HUDEP-2 (cell line): ENCODE measurements around the gene DNAJB4.
"Not testable (repeated sequence)": the region's sequence is repeated elsewhere in the genome, so short reads cannot be mapped to it uniquely, and the experiment has no call there.

ENCODE experiments used
- DNase-seq, 76 experiments: peaks; one replicate each; lab custom pipeline; 2025; ENCODE audit not compliant: unreplicated experiment in 76 of 76; lab: John Stamatoyannopoulos, UW

DNAJB4 gene

DNA sequence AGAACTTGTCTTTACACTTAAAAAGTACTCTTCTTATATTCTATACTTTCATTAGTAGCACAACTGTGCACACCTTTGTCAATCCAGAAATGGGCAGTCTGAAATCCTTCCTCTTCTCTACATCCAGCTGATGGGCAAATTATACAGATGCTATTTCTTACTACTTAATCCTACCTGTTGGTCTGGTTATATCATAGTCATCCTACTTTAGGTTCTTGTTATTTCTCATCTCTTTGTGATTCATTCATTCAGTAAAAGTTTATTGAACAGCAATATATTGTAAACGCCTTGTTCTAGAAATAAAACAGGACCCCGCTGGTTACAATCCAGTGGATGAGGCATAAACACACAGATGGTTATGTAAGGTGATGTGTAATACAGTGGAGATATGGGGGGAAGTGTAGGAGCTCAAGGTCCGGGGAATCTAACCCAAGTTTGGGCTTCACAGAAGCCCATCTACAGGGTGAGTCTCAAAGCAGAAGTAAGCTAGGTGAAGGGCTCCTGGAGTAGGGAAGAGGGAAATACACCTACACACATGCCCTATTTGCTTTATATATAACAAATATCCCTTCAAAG is 14.0 kb upstream of the DNAJB4 start:
- DNase-seq = no peak

DNA sequence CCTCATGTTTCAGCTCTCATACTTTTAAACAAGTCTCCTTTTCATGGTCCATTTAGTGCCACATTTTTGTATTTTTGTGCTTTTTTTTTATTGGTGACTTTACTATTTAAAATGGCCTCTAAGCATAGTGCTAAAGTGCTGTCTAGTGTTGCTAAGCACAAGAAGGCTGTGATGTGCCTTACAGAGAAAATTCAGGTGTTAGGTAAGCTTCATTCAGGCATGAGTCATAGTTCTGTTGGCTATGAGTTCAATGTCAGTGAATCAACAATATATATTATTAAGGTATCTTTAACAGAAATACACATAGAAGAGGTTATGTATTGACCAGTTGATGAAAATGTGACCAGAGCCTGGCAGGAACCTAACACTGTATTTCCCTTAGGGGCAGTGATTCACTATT is 13.1 kb upstream of the DNAJB4 start:
- DNase-seq = no peak

DNA sequence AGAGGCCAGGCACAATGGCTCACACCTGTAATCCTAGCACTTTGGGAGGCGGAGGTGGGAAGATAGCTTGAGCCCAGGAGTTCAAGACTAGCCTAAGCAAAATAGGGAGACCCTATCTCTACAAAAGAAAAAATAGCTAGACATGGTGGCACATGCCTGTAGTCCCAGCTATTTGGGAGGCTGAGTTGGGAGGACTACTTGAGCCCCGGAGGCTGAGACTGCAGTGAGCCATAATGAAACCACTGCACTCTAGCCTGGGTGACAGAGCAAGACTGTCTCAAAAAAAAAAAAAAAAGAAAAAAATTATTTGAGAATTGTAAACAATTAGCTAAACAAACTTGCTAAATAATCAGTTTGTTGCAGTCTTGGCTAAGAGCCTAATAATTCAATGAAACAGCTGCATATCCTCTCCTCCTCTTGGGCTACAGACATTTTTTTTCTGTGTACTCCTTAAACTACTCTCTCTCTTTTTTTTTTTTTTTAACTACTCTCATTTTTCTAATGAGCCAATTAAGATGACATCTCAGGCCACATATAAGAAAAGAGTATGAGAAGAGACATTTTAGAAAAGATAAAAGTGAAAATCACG is 10.5 kb upstream of the DNAJB4 start:
- no peak for DNase-seq

DNA sequence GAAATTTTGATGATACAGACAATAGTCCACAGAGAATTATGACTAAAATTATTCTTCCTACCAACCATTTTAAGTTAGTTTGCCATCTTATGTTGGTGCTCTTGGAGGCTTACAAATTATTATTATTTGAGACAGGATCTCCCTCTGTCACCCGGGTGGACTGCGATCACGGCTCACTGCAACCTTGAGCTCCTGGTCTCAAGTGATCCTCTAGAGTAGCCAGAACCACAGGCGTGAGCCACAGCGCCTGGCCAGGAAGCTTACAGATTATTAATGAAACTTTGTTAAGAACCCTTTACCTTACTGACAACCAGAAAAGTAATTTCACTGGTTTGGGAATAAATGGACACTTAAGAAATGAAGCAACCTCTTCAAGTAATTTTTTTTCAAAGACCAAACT is 8.0 kb upstream of the DNAJB4 start:
- no peak for DNase-seq

DNA sequence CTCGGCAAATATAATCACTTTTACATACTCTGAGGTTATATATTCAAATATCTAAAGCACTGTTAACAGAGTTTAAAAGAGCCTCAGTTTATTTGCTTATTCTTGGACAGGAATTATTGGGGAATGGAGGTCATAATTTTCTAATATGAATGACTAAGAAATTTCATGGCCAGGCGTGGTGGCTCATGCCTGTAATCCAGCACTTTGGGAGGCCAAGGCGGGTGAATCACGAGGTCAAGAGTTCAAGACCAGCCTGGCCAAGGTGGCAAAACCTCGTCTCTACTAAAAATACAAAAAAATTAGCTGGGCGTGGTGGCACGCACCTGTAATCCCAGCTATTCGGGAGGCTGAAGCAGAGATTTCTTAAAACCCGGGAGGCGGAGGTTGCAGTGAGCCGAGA is 4.2 kb upstream of the DNAJB4 start:
- not testable (repeated sequence) for DNase-seq

DNA sequence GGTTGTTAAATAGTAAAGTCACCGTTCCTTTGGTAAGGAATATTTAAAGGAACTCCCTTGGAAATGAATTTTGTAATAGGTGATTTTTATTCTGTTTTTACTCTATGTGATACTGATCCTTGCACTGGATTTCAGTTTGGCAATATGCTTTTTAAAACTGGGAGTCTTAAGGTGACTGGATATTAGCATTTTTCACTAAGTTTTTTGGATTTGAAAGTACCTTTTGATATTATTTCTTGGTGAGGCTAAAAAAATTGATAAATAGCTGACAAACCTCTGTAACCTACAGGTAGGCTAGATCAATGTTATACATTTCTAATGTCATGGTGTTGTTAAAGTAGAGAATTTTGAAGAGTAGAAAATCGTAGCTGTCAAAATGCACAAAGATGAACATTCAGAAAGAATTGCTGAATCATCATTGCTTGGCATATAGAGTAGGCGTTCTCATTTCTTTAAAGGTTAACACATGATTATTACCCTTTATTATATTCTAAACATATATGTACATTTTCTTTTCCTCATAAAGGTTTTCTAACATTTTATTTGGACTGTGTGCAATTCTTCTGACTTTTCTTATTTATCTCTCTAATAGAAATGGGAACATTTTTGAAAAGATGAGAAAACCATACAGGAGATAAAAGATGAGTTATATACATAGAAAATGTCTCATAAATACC is 1.5 kb upstream of the DNAJB4 start:
- DNase-seq = peak in 17 of 76 experiments; percentile 2 to 56 (median 19)

DNA sequence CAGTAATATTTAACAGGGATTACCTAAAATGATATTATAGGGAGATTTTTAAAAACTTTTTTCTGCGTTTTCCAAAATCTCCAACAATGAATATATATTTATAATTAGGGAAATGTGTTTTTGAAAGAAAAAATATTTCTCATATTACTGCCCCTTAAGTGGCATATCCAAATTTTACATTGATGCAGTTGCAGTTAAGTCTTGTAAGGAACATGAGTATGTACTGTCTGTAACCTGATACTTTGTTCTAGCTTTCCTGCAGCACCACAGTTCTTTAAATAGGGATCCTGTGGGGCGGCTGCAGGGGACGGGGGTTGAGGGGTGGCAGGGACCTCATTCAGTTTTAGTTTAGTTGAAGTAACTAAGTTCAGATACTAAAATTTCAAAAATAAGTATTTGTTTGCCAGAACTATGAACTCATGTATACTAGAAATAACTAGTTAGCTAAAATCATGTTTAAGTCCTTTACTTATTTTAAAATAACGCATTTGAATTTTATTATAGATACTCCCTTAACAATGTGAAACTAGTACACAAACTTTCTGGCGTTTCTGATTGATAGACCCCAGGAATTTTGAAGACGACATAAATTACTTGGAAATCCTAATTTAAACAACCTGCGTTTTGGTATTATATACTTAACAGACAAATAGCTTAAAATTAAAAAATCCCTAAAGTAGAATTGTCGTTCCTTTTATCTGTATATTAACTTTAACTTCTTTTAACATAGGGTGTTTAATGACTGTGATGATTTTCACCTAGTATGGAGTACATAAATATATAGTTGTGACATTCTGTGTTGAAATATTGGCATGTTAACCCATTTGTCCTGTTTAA is 639 bp upstream of the DNAJB4 start:
- peak in 70 of 76 experiments; percentile 8 to 89 (median 51) for DNase-seq

DNA sequence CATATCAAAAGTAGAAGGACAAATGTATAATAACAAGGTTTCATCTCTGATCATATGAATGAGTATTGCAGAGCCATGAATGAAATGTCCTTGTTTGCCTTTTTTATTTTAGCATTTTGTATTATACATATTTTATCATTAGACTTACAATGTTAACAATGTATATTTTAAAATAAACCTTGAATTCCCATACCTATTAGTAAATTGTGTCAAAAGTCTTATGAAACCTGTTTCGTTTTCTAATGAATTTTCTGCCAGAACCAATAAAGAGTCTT is 646 bp downstream of the DNAJB4 start:
- DNase-seq = no peak

DNA sequence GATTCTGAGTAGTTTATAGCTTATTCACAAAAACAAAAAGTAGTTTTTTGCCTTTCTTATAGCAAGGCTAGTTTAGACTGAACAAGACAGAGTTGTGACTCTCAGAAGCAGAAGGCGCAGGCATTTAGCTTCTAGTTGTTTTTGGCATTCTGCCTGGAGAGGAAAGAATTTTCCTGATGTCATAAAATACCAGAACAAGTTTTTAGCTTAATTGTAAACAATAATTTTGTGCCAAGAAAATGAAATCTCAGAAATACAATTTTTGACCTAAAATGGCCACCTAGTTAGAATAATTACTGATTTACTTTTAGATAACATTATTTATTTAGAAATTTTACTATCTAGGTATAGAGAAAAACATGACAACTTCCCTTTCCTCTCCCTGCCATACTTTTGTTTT is 1.0 kb downstream of the DNAJB4 start:
- peak in 30 of 76 experiments; percentile 10 to 63 (median 38) for DNase-seq

DNA sequence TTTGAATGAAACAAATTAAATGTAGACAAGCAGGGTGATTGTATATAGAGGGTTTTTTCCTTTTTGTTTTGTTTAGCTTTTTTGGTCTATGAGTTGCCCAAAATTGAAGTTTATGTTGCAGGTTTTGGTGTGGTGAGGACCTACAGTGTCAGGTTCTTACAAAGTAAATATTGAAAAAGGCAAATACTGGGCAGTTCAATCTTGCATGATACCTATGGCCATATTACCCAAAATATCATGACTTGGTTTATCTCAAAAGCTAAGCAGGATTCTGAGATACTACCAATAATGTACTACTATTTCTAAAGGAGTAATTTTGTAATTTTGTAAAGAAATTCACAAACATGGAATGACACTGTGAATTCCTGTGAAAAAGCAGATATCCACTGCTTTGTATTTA is 1.8 kb downstream of the DNAJB4 start:
- no peak for DNase-seq

DNA sequence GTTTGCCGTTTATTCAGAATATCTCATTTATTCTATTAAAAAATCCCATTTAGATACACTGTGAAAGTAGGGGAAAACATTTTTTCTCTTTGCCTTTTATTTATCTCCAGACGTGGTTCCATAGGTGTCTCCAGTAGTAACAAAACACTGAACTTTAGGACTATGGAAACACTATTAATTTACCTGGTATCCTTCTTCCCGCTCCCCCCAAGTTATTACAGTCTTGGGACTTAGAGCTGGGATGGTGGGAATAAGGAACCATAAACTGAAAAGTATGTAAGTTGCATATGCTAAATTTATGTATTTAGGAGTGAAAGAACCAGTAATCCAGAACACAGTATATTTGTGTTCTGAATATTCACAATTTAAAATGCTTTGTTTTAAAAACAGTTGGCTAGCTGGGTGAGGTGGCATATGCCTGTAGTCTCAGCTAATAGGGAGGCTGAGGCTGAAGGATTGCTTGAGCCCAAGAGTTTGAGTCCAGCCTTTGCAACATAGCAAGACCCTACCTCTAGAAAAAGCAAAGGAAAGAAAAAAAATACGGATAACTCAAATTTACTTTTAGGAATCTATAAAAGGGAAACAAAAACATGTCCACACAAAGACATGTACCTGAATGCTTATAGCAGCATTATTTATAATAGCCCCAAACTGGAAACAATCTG is 3.1 kb downstream of the DNAJB4 start:
- no peak for DNase-seq

DNA sequence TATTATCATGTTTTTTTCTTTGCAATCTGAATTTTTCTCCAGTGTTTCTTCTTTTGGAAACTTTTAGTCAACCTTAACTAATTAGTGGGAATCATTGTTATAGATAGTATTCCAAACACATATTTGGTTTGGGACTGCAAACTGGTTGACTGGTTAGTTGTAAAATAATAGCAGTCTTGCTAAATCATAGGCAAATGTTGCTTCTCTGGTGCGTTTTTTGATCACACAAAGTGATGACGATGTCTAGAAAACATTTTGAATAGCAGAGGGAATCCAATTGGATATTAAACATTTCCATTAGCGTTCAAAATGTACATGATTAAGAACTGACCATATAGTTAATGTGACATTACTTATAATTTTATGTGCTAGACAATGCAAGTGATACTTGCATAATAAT is 4.5 kb downstream of the DNAJB4 start:
- no peak for DNase-seq

DNA sequence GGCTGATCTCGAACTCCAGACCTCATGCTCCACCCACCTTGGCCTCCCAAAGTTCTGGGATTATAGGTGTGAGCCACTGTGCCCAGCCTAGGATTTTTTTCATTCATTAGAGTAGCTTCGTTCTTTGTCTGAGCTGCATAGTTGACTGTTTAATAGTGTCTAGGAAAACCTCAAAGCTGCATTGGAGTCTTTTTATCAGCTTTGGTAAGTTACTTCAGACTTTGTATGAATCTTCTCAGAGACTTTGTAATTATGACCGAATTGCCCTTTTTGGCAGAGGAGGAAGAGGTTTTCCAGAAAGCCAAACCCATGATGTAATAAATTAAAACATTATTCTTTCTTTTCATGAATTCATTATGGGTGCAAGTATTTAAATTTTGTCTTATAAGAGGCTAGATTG is 5.1 kb downstream of the DNAJB4 start:
- DNase-seq = no peak

DNA sequence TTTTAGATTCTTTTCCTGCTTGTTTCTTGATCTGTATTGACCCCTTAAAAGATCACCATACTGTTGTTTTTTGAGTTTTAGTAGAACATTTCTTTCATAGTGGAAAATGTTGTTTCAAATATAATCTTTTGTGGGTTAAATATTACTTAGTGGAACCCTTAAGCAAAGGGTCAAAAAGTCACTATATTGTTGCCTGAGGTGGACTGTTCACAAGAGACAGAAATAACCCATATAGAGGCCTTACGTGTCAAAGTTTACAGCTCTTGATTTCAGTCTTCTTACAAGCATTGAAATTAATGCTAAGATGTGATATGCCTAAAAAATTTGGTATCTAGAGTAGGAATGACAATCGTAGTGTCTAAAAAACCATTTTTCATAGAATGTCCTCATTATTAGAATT is 6.3 kb downstream of the DNAJB4 start:
- DNase-seq = no peak

DNA sequence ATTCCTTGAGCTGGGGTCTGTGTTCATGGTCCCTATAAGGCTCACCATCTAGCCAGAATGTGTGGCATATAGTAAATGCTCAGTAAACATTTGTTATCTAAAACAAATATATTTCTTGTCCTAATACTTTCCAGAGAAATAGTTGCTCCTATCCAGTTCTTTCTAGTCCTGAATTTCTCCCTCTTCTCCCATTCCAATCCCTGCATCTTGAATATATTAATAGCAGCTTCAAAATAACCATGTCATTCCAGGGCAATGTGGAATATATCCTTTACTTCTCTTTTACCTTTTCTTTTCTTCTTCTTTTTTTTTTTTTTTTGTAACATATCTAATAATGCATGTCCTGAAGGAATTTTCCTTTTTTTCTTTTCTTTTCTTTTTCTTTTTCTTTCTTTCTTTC is 10.4 kb downstream of the DNAJB4 start:
- no peak for DNase-seq

DNA sequence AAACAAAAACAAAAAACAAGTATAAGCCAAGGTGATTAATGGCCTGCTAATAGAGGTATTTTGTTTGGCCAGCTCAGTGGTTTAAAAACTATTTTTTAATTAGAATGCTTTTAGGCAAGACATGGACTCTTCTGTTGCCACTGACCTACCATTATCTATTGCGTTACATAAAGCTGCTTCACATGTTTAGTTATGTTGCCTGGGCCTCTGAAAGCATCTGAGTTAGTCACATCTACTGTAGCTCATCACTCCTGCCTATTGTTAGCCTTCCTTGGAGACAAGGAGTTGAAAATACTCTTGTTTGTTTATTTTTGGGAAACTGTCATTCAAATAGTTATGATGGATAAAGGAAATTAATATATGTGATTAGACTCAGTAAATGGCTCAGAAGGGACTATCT is 14.3 kb downstream of the DNAJB4 start:
- no peak for DNase-seq

DNA sequence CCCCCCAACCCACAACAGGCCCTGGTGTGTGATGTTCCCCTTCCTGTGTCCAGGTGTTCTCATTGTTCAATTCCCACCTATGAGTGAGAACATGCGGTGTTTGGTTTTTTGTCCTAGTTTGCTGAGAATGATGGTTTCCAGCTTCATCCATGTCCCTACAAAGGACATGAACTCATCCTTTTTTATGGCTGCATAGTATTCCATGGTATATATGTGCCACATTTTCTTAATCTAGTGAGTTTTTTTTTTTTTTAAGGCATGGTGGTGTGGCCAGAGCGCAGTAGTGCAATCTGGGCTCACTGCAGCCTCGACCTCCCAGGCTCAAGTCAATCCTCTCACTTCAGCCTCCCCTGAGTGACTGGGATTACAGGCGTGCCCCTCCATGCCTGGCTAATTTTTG is 16.4 kb downstream of the DNAJB4 start:
- DNase-seq = not testable (repeated sequence)

DNA sequence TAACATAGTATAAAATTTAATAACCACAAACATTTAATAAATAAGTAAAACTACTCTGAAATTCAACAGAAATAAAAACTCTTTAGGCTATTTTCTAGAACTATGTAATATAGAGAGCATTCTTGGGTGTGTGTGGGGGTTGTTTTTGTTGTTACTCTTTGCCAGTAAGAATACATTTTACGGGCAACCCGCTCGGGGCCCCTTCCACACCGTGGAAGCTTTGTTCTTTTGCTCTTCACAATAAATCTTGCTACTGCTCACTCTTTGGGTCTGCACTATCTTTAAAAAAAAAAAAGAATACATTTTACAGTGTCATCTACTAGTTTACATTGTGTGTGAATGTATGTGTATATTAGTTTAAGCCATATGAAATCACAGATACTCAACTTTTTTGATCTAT is 25.1 kb downstream of the DNAJB4 start:
- DNase-seq = no peak

DNA sequence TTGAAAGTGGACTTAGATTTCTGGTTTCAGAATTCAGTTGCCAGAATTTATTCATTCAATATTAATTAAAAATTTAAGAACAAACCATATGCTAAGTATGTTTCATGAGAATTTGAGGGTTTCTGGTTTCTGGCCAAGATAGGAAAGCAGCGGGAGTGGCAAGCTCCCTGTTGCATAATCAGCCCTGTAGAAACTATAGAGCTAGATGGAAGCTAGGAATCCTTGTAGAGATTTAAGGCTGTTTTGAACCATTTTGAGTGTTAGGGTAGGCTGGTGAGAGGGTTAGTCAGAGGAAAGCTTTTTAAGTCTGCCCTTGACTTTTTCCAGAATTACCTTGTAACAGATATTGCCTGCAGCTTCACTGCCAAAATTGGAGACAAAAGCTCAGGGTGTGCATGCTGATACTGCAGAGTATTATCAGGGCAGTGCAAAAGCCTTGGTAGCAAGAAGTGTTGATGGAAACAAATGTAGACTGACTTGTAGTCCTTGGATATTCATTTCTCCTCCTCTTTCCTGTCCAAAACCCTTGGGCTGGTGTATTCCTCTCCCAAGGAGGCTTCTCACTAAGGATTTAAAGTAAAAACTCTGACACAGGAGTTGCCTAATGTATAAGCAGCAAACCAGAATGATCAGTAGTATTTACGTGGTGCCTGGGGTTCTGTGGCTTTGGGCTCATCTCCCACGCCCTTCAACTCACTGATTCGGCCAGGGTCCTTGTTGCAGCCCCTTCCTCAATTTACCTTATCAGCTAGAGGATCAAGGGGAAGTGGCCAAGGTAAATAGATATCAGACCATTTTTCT is 28.5 kb downstream of the DNAJB4 start:
- DNase-seq = peak in 6 of 76 experiments; percentile 6 to 25 (median 10)

DNA sequence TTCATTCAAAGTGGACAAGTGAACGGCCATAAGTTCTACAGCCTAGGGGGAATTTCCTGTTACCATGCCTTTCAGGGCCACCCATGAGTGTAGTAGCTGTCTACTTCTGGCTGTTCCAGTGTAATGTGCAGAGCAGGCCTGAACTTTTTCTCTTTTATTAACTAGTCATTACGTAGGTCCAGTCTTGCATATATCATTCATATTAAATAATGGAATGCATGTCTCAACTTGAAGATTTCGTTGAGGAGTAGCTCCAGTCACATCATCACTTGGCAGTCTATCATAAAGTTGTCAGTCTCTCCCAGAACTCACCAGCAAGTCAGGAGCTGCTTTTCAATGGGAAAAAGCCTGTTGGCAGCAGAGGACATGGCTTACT is 29.0 kb downstream of the DNAJB4 start:
- no peak for DNase-seq
